ENCODE results near the gene ETV3L. TPM values are rescaled to one million over a fixed set of nuclear protein-coding genes. Genes with fewer than 3 reads are reported as not detected.

Gene ETV3L
- not detected in 2 replicates for total RNA-seq (2014; rRNA removed; shearing (Covaris generic))
- polyA plus RNA-seq (2015; cell fraction: cytosol; rRNA removed), result not detected in 2 replicates
- polyA plus RNA-seq (2015; cell fraction: nucleus; rRNA removed), result not detected in 2 replicates

DNA sequence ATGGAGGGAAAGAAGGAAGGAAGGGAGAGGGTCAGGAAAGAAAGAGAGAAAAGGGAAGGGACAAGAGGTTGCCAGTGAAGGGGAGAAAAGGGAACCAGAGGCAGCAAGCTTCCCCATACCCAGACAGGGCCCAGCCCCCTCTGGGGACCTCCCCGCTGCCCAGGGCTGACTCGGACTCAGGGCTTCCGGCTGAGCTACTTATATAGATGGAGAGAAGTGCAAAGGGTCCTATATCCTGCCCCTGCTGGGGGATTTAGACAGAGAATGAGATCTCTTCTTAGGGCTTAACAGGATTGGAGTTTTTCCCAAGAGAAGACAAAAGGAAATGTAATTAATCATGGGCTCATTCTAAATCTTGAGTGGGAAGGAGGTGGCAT lies at the start of gene ETV3L:
ETV3L (minus strand) TSS at position 176 of the 377 bp plus-strand sequence. CDS start 285 bp downstream, outside the sequence.
- in situ Hi-C loops (cut with HindIII; ENCODE audit: low pct_unique_long_range_greater_than_20kb, low sequenced_read_pairs), result no loop called here
- no peak for DNase-seq (ENCODE audit: low read depth, low spot score)

GRCh38 chr1:157147906-157148700 lies 48.5 kb upstream of the ETV3L start:
- in situ Hi-C loops (cut with HindIII; ENCODE audit: low pct_unique_long_range_greater_than_20kb, low sequenced_read_pairs), result no loop called here
- DNase-seq (ENCODE audit: low read depth, low spot score), result no peak

- in situ Hi-C loops (cut with HindIII; ENCODE audit: low pct_unique_long_range_greater_than_20kb, low sequenced_read_pairs), result no loop called here
- DNase-seq (ENCODE audit: low read depth, low spot score), result no peak
Observed at GRCh38 chr1:157147037-157147436, 47.4 kb upstream of the ETV3L start.

- no peak for DNase-seq (ENCODE audit: low read depth, low spot score)
- in situ Hi-C loops (cut with HindIII; ENCODE audit: low pct_unique_long_range_greater_than_20kb, low sequenced_read_pairs), result no loop called here
Observed at GRCh38 chr1:157146244-157146643, 46.6 kb upstream of the ETV3L start.

- no peak for DNase-seq (ENCODE audit: low read depth, low spot score)
- in situ Hi-C loops (cut with HindIII; ENCODE audit: low pct_unique_long_range_greater_than_20kb, low sequenced_read_pairs), result no loop called here
Observed at GRCh38 chr1:157145076-157145475, 45.5 kb upstream of the ETV3L start.

GRCh38 chr1:157144509-157144908 lies 44.9 kb upstream of the ETV3L start:
- in situ Hi-C loops (cut with HindIII; ENCODE audit: low pct_unique_long_range_greater_than_20kb, low sequenced_read_pairs), result no loop called here
- DNase-seq (ENCODE audit: low read depth, low spot score), result no peak

- no peak for DNase-seq (ENCODE audit: low read depth, low spot score)
- in situ Hi-C loops (cut with HindIII; ENCODE audit: low pct_unique_long_range_greater_than_20kb, low sequenced_read_pairs), result no loop called here
Observed at GRCh38 chr1:157142765-157143423, 43.3 kb upstream of the ETV3L start.

- in situ Hi-C loops (cut with HindIII; ENCODE audit: low pct_unique_long_range_greater_than_20kb, low sequenced_read_pairs), result no loop called here
- no peak for DNase-seq (ENCODE audit: low read depth, low spot score)
Observed at GRCh38 chr1:157142201-157142600, 42.6 kb upstream of the ETV3L start.

GRCh38 chr1:157141212-157141855 lies 41.7 kb upstream of the ETV3L start:
- in situ Hi-C loops (cut with HindIII; ENCODE audit: low pct_unique_long_range_greater_than_20kb, low sequenced_read_pairs), result no loop called here
- peak; percentile 47 for DNase-seq (ENCODE audit: low read depth, low spot score)

DNA sequence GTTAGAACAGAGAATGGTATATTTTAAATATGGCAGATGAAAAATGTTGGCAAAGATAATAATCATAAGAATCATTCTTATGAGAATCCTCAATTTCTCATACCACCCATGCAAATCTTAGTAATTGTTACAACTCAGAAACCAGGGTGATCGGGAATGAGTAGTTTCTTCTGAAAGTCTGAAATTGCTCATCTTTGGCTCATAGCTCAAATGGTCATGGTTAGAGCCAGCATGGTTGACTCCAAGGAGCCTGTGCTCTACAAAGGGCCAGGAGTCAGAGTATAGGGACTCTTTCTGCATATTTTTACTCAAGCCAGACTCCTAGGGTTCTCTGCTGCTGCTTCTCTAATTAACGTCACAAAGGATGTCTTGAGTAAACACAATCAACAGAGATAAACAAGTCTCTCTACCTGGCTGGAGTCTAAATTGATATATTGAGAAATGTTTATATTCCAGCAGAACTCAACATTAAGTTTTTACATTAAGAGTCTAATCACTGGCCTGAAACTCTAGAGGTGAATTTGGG lies 40.5 kb upstream of the ETV3L start:
- in situ Hi-C loops (cut with HindIII; ENCODE audit: low pct_unique_long_range_greater_than_20kb, low sequenced_read_pairs), result no loop called here
- no peak for DNase-seq (ENCODE audit: low read depth, low spot score)

DNA sequence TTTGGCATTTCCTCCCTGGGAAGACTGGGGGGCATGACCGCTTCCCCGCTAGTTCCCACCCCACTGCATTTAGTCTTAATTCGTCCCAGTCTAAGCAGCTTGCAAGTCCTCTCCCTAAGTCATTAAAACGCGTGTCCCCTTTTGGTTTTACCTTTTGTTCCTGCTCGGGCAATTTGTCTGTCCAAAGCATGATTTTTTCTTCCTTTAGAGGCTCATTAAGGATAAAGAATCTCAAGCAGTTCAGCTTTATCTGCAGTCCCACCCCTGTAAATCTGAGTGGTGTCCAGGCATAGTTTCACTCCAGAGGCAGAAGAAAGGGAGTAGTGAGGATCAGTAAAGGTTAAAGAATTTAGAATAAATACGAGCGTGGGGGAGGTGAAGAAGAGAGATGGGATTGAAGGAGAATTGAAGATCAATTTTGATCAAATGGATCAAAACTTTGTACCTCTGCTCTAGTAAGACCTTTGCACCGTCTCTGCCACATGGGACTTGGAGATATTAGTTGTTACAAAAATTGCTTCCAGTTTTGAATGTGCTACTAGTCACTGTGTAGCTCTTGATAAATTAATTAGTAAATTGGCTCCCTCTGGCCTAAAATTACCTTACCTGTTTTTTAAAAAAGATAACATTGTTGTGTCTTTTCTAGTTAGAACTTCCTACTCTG lies 39.6 kb upstream of the ETV3L start:
- in situ Hi-C loops (cut with HindIII; ENCODE audit: low pct_unique_long_range_greater_than_20kb, low sequenced_read_pairs), result no loop called here
- DNase-seq (ENCODE audit: low read depth, low spot score), result no peak

DNA sequence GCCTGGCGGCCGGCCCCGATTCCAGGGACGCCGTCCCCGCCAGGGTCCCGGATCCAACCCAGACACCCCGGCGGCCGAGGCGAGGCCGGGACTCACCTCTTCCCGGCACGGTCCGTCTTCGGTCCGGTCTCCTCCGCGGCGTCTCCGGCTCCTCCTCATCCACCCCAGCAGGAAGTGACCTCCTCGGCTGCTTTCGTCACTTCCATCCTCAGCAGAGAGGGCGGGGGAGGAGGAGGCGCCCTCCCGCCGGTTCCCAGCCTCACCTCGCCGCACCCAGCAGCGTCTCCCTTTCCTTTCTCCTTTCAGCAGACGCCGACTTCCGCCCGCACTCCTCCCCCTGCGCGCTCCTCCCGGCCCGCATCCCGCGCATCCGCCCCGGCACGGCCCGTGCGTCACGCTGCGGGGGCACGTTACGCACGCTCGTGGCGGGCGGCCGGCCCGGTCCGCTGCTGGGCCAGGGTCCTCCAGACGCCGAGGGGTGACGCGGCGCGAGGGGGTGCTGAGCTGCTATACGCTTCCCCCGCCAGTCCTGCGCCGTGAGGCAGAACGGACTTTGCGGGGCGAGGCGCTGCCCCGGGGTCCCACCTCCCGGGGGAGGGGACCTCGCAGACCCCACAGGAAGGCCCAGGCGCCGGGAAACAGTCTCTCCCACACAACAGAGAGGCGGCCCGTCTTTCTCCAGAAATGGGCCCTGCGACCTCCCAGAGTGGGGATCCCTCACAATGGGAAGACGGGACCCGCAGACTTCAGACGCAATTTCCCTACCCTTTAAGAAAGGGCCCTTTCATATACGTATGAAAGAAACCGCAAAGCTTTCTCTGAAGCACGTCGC lies 38.8 kb upstream of the ETV3L start, which contains the start of gene ETV3:
ETV3 (minus strand) TSS at position 176 of the 832 bp plus-strand sequence. CDS start 2,043 bp downstream, outside the sequence.
- peak; percentile 94 for DNase-seq (ENCODE audit: low read depth, low spot score)
- in situ Hi-C loops (cut with HindIII; ENCODE audit: low pct_unique_long_range_greater_than_20kb, low sequenced_read_pairs), result no loop called here

GRCh38 chr1:157137408-157138219 lies 38.0 kb upstream of the ETV3L start:
- DNase-seq (ENCODE audit: low read depth, low spot score), result peak; percentile 22
- in situ Hi-C loops (cut with HindIII; ENCODE audit: low pct_unique_long_range_greater_than_20kb, low sequenced_read_pairs), result no loop called here

DNA sequence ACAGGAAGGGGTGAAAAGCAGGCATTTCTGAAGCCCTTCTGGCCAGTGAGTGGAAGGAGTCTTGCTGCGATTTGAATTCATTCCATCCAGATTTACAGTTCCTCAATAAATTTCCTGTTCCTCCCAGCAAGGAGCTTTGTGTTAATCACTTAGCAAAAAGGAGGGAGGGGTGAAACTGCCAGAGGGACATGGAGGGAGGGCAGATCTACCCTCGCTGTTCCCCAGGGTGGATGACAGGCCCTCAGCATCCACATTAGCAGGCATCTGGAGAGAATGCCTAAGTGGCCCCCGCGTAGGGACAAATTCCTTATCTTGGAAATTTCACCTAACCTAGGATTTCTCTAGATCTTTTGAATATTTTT lies 37.4 kb upstream of the ETV3L start:
- DNase-seq (ENCODE audit: low read depth, low spot score), result peak; percentile 15
- in situ Hi-C loops (cut with HindIII; ENCODE audit: low pct_unique_long_range_greater_than_20kb, low sequenced_read_pairs), result no loop called here

DNA sequence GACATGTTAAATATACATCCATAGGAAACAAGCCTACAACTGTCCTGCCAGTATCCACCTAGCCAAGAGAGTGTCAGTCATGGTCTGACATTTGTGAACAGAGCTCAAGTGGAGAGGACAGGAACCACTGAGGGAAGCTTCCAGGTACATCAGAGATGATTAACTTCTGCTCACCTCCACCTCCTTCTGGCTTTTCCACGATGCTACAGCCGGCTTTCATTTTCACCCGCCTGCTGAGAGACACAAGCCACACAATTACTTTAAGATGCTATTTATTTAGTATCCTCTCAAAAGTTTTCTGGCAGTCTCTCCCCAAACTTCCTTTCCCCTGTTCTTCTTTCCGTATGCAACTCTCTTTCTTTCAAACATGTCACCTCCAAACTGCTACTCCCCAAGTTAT lies 36.5 kb upstream of the ETV3L start:
- DNase-seq (ENCODE audit: low read depth, low spot score), result no peak
- in situ Hi-C loops (cut with HindIII; ENCODE audit: low pct_unique_long_range_greater_than_20kb, low sequenced_read_pairs), result no loop called here

- in situ Hi-C loops (cut with HindIII; ENCODE audit: low pct_unique_long_range_greater_than_20kb, low sequenced_read_pairs), result no loop called here
- no peak for DNase-seq (ENCODE audit: low read depth, low spot score)
Observed at GRCh38 chr1:157135646-157136045, 36.0 kb upstream of the ETV3L start.
